GM21528 (cell line): ENCODE results near the gene PPP4R4.
"Not testable (repeated sequence)": the region's sequence is repeated elsewhere in the genome, so short reads cannot be mapped to it uniquely, and the experiment has no call there.

Experiments
- ATAC-seq: cut with Tn5 transposase; IDR thresholded peaks from one replicate; pipeline ENCODE4 v1.9.1; 2021; ENCODE audit warnings: mild to moderate bottlenecking, moderate library complexity; ENCODE audit not compliant: unreplicated experiment, low FRiP score

The PPP4R4 gene

DNA sequence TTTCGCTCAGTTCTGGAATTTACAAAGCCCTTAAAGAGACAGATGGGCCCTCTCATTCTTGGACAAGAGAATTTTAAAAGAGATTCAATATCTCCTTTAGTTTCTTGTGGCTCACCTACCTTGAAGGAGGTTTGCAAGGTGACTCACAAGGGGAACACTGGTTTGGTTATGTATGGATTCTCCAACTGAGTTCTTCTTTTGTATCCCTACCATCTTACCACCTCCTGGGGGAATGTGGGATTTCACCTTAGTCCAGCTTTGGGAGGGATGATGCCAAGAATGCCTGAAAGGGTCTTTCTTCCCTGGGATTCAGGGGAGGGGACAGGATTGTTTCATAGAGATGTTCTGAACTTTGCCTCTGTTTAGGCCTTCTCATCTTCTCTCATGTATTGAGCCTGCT, 3.7 kb downstream of the PPP4R4 start:
- no peak for ATAC-seq

DNA sequence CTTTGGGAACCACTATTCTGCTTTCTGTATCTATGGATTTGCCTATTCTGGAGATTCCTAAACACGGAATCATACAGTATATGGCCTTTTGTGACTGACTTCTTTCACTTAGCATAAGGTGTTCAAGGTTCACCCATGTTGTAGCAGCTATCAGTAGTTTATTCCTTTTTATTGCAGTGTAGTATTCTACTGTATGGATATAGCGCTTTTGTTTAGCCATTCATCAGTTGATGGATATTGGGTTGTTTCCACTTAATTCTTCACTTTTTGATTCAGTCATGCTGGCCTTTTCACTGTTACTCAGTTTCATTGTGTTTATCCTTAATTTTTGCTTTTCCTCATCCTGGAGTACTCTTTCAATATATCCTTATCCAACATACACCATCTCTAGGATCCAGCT, 5.1 kb downstream of the PPP4R4 start:
- ATAC-seq, result no peak

DNA sequence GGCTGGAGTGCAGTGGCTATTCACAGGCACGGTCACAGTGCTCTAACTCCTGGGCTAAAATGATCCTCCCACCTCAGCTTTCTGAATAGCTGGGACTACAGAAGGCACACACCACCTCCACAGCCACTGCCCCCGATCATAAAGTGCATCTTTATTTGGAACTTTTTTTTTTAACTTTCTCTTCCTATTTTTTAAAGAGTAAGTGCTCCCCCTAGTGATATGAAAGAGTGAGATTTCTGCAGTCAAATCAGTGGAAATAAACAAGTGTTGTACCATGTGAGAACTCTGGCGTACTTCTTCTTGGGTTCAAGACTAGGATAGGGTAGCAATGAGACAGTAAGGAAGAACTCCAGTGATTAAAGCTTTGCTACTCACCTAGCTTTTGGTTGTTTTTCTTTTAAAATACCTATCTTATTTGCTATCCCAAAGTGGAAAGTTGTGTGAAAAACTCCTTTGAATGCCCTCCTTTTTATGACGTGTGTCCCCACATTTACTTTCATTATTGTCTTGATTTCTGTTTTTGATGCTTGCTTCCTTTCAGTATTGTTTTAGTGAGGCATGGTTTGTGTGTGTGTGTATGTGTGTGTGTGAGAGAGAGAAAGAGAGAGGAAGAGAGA, 6.6 kb downstream of the PPP4R4 start:
- no peak for ATAC-seq

DNA sequence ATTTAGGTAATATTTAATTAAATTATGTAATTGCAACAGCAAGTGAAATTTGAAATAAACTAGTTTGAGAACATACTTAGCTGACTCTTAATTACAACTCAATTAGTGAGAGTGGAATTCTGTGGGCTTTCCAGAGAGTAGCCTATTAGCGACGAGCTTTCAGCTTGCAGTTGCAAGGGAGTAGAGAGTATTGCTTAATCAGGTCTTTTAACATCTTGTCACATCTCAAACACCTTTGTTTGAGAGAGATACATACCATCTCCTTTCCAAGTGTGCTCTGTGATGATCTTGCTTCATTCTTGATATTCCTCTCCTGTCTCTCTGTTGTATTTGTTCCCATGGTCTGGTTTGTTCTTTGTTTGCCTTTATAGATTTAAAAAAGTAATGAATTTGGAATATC, 7.7 kb downstream of the PPP4R4 start:
- no peak for ATAC-seq

DNA sequence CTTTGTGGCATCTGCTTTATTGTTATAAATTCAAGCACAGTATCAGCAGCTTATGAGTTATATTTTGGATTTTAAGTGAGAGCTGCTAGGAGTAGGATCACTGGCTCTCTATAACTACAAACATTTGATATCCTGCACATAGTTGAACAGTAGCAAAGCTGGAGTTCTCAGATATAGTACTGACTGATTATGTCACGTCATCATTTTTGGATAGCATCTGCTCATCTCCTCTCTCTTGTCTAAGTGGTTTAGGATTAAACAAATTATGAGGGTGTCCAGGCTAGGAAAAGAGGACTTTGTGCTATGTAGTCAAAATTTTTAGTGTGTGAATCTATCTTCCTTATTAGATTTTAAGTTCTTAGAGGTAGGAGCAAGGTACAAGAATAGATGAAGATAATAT, 18.4 kb downstream of the PPP4R4 start:
- no peak for ATAC-seq

DNA sequence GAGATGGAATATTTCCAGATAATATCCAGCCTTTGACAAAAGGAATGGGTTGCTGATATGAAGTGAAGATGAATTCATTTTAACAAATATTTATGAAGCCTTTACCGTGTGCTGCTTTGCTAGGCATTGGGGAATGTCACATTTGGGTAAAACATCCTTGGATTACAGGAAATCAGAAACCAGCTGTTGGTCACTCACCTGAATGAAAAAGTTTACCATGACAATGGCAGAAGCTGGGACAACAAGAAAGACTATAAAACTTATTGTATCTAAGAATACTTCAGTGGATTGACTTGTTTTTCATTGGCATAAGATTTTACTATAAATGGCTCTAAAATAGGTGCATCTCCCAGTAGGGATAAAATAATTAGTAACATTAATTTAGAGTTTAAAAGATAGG, 19.7 kb downstream of the PPP4R4 start:
- ATAC-seq, result no peak

DNA sequence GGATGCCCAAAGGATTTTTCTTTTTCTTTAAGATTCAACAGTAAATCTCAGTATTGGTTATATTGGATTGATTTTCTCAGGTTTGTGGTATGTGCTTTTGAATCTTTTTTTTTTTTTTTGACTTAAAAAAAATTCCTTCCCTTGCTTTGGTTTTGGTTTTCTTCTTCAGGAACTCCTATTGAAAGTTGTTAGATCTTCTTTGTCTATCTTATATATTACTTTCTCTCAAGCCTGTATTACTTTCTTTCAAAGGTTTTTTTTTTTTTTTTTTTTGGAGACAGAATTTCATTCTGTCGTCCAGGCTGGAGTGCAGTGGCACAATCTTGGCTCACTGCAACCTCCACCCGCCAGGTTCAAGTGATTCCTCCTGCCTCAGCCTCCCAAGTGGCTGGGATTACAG, 21.9 kb downstream of the PPP4R4 start:
- ATAC-seq, result no peak

DNA sequence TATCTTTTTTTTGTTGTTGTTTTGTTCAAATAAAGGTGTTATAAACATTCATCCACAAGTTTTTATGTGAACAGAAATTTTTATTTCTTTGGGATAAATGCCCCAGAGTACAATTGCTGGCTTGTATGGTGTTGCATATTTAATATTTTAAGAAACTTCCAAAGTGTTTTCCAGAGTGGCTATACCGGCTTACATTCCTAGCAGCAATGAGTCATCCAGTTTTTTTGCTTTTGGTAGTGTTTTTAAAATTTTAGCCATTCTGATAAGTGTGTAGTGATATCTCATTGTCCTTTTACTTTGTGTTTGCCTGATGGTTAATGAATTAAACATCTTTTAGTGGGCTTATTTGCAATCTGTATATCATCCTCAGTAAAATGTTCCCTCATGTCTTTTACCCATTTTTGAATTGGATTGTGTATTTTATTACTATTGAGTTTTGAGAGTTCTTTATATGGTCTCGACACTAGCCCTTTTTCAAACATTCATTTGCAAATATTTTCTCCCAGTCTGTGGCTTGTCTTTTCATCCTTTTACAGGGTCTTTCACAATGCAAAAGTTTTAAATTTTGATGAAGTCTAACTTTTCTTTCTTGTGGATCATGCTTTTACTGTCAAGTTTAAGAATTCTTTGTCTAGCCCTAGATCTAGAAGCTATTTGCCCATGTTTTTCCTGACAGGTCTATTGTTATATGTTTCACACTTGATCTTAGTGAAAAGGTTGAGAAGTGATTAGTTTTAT, 29.5 kb downstream of the PPP4R4 start:
- ATAC-seq, result no peak

DNA sequence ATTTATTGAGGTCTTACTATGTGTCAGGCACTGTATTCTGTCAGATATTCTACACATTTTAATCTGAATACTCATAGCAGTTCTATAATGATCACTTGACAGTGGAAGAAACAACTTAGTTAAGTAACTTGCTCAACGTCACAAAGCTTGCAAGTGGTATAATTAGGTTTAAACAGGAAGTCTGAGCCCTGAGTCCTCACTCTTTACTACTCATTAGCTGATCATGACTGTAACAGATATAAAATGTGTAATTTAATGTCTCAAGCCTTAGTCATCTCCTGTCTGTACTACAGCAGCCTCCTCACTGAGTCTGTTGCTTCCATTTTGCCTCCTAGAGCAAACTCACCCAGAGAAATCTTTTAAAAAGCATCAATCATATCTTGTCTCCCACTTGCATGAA, 38.9 kb downstream of the PPP4R4 start:
- no peak for ATAC-seq

DNA sequence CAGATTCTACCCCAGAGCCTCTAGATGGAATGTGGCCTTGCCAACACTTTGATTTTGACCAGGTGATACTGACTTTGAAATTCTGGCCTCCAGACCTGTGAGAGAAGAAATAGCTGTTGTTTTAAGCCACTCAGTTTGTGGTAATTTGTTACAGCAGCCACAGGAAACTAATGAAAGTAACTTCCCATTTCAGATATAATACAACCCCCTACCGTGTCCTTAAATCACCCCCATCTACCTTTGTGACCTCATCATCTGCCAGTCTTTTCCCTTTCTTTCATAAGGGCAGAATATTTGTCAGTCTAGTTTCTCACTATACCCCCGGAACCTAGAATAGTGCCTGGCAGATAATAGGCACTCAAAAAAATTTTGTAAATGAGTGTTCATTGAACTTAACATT, 39.6 kb downstream of the PPP4R4 start:
- ATAC-seq, result no peak

DNA sequence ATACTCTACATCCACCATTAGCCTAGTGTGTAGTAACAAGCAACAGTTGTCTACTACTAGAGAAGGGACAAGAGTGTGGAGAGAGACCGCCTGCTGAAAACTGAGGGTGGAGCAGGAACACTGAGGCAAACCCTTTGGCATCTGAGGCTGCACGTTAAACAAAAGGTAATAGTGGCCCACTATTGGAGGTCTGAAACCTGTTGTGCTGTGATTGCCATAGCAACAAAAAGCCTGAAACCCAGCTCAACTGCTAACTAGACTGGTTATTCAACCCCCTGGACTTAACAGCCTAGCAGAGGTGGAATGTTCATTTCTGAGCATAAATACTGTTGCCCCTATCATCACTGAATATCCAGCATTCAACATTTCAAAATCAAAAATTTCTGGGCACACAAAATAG, 43.0 kb downstream of the PPP4R4 start:
- no peak for ATAC-seq

DNA sequence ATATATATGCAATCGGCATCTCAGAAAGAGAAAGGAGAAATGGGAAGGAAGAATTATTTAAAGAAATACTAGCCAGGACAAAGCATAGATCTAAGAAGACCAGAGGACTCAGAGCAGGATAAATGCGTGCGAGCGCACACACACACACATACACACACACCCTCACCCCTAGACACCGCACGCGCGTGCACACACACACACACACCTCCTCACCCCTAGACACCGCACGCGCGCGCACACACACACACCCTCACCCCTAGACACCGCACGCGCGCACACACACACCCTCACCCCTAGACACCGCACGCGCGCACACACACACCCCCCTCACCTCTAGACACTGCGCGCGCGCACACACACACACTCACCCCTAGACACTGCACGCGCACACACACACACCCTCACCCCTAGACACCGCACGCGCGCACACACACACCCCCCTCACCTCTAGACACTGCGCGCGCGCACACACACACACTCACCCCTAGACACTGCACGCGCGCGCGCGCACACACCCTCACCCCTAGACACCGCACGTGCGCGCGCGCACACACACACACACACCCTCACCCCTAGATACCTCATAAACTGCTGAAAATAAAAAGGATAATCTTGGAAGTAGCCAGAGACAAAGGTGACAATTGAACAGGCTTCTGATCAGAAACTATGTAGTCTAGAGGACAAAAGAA, 44.2 kb downstream of the PPP4R4 start:
- ATAC-seq, result not testable (repeated sequence)

DNA sequence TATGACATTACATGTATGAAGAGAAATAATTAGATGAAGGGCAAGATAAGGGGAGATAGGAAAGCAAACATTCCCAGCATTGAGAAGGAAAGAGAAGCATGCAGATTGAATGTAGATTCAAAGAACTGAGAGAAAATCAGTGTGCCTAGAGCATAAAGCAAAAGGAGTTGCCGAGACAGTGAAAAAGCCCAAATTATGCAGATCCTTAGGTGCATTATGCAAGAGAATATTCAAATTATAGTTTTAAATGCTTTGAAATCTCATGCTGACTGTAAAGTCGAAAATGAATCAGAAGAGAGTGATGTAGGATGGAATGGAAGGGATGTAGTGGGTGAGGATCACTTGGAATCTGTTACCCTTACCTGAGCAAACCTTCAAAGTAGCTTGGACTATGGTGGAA, 49.9 kb downstream of the PPP4R4 start:
- no peak for ATAC-seq

DNA sequence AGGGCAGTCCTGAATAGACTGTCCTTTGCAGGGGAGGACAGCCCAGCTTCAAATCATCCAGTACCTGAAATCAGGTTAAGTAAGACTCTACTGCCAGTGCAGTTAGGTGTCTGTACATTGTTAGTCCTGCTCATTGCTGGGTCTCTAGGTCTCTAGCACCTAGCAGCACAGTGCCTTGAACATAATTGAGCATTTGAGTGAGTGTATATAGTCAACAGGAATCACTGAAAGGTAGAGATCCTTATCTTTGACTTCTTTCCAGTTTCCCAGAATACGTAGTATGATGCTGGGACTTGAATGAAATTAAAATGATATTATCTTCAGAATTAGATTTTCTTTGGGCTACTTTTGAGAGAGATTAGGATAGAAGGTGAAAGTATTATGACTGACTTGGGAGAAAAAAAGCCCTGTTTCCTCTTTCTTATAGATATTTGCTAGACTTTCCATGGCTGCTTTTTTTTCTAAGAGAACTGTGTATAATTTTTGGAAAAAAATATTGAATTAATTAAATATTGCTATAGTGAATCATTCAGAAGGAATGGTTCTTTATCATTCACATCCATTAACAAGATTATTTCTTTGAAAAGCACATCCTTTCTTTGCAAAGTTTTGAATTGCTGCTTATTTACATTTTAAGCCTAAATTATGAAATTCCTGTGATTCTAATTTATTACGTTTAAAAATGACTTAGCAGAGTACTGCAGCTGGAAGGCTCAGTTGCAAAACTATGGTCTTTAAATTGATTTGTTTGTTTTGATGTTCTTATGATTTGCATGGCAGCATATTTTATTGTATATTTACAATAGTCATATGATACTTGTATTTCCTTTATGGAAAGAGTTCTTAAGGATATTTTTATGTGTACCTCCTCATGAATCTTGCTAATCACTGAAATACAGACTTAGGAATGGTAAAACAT, 51.6 kb downstream of the PPP4R4 start:
- ATAC-seq, result no peak

DNA sequence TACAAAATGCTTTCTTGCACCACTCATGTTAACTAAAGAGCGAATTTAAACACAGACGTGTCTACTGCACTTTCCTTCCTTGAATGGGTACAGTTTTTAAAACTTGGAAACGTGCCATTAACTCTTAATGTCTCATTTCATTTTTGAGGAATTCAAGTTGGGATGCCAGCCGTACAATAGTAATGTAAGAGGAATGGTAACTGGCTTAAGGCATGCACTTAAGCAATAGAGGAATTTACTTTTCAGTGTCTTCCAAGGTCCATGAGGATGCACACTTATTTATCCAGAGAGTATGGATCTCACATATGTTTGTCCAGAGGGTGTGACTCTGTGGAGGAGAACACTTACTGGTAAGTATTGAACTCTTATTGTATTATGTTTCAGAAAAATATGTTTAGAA, 52.9 kb downstream of the PPP4R4 start:
- ATAC-seq, result no peak

DNA sequence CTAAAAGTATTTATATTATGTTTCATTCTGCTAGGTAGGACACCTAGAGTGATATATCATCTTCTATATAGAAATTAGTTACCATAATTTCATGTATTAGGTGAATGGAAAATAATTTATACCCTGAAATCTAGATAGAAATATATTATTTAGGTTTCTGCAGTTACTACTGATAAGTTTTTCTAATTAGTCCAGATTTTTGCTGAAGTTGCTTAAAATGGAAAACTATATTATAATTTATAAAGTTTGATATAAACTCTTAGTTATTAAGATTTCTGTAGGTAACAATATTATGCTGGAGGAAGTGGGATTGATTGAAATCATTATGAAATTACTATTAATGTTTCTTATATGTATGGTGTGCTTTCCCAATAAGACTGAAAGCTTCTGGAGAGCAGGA, 62.9 kb downstream of the PPP4R4 start:
- ATAC-seq, result no peak

DNA sequence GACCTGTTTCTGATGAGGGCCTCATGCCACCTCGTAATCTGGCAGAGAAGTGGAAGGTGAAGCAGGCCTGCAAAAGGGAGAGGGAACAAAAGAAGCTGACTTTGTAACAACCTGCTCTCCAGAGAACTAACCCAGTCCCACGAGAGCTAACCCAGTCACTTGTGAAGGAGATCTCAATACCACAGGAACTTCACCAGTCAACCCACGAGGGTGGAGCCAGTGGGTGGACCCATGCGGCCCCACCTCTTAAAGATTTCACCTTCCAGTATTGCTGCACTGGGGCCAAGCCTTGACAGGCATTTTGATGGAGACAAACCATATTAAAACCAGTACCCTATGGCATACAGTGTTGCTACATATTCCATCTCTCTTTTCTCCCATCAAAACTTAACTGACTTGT, 63.9 kb downstream of the PPP4R4 start:
- ATAC-seq, result no peak

DNA sequence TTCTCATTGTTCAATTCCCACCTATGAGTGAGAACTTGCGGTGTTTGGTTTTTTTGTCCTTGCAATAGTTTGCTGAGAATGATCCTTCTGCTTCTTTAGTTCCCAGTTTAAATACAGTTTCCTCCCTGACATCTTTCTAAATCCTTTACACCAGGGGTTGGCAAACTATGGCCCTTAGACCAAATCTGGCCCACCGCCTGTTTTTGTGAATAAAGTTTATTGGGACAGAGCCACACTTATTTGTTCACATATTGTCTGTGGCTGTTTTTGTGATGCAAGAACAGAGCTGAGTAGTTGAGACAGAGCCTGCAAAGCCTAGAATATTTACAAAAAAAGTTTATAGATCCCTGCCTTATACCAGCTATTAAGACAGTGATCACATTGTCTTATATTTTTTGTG, 65.3 kb downstream of the PPP4R4 start:
- ATAC-seq, result no peak

DNA sequence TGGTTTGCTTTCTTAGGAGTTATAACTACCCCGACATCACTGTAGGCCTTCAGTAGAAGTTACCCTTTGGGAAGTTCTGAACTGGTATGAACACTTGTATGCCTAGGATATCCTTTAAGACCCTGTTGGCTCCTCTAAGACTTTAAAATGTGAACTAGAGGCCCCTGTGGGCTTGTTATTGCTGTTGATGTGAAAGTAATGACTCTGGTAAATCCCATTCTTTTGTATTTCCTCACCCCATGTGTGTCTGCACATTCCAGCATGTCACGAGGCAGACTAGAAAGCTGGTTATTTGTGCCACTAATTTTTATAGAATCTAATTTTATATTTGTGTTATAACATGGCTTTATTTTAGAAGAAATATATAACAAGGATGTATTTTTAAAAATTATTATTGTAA, 70.1 kb downstream of the PPP4R4 start:
- ATAC-seq, result no peak

DNA sequence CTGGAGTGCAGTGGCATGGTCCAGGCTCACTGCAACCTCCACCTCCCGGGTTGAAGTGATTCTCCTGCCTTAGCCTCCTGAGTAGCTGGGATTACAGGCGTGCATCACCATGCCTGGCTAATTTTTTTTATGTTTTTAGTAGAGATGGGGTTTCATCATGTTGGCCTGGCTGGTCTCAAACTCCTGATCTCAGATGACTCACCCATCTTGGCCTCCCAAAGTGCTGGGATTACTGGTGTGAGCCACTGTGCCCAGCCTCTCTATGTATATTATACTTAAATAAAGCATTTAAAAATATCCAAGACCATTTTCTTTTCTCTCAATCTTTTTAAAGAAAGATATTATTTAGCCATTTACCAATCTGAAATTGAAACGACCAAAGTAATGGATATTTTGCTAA, 90.1 kb downstream of the PPP4R4 start:
- ATAC-seq, result not testable (repeated sequence)

DNA sequence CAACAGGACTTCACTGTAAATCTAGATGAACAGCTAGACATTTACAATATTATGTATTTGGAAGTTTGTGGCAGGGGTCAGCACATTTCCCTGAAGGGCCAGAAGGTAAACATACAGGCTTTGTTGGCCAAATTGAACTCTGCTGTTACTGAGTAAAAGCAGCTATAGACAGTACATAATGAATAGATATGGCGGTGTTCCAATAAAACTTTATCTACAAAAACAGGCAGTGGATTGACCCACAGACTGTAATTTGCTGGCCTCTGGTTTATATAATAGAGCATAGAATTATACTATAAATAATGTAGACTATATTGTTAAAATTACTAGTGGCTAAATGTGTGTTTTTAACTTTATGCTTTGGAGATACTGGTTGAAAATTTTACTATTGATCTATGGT, 93.2 kb downstream of the PPP4R4 start:
- ATAC-seq, result no peak
